WTC11 (cell line): Measurements from ENCODE around the gene C20orf204. TPM values are rescaled to one million over a fixed set of nuclear protein-coding genes. Genes with fewer than 3 reads are reported as not detected.

Source experiments
- ATAC-seq: fragments of 200-7000 bp; cut with Tn5 transposase; 2 replicates; pipeline ENCODE4 v1.10.0; 2021; ENCODE audit warnings: mild to moderate bottlenecking, moderate library complexity
- CTCF ChIA-PET: fragments of 300-600 bp; sonication (Branson Sonifier 250); formaldehyde crosslinking; loops from one replicate; lab custom pipeline; 2021; ENCODE audit warnings: antibody characterized with exemption; lab: Charles Lee
- POLR2A ChIA-PET: fragments of 350-600 bp; sonication (Branson Sonifier 250); formaldehyde crosslinking; loops from one replicate; lab custom pipeline; 2021; ENCODE audit warnings: antibody characterized with exemption; lab: Charles Lee
- DNase-seq: peaks from one replicate; pipeline ENCODE4 v3.0.0; 2021; ENCODE audit warnings: low spot score
- H3K27ac Mint-ChIP-seq: 2 replicates; pipeline ENCODE4 v1.8.0; 2021; ENCODE audit warnings: mixed read lengths
- H3K27me3 Mint-ChIP-seq: 2 replicates; pipeline ENCODE4 v1.8.0; 2021; ENCODE audit warnings: low read depth, mild to moderate bottlenecking, moderate library complexity, mixed read lengths
- H3K36me3 Mint-ChIP-seq: 2 replicates; pipeline ENCODE4 v1.8.0; 2021; ENCODE audit warnings: mixed read lengths
- H3K4me1 Mint-ChIP-seq: 2 replicates; pipeline ENCODE4 v1.8.0; 2022; ENCODE audit warnings: mixed read lengths
- H3K4me3 Mint-ChIP-seq: 2 replicates; pipeline ENCODE4 v1.8.0; 2021; ENCODE audit warnings: mild to moderate bottlenecking, moderate library complexity, mixed read lengths
- H3K9me3 Mint-ChIP-seq: 2 replicates; pipeline ENCODE4 v1.8.0; 2021; ENCODE audit warnings: mixed read lengths
- FOXK1 ChIP-seq: sonication (generic); formaldehyde crosslinking; IDR thresholded peaks from 2 replicates; pipeline ENCODE4 v1.8.0; 2022; ENCODE audit warnings: mild to moderate bottlenecking, moderate library complexity, missing genetic modification reagents
- FOXP1 ChIP-seq: sonication (generic); formaldehyde crosslinking; IDR thresholded peaks from 2 replicates; pipeline ENCODE4 v1.8.0; 2022; ENCODE audit warnings: missing genetic modification reagents, mild to moderate bottlenecking, moderate library complexity, borderline replicate concordance
- NR2C2 ChIP-seq: sonication (generic); formaldehyde crosslinking; IDR thresholded peaks from 2 replicates; pipeline ENCODE4 v1.8.0; 2022; ENCODE audit warnings: mild to moderate bottlenecking, missing genetic modification reagents
- ZNF317 ChIP-seq: sonication (generic); formaldehyde crosslinking; IDR thresholded peaks from 2 replicates; pipeline ENCODE4 v1.8.1; 2023; ENCODE audit warnings: low read depth, mild to moderate bottlenecking, moderate library complexity, missing genetic modification reagents, borderline replicate concordance
- ZNF423 ChIP-seq: fragments of 250-450 bp; sonication (Bioruptor Pico); IDR thresholded peaks from 2 replicates; pipeline ENCODE4 v2.1.2; 2022; ENCODE audit warnings: mild to moderate bottlenecking, moderate library complexity
- ZNF671 ChIP-seq: fragments of 250-450 bp; sonication (Bioruptor Pico); IDR thresholded peaks from 2 replicates; pipeline ENCODE4 v1.8.0; 2021; ENCODE audit warnings: mild to moderate bottlenecking
- total RNA-seq: library from RNA; stranded (reverse); gene quantifications from 3 replicates; pipeline ENCODE4 v1.2.3, GENCODE V29; 2021
- TF ChIP-seq, protein P1 (sequence below): sonication (generic); formaldehyde crosslinking; IDR thresholded peaks from 2 replicates; pipeline ENCODE4 v1.8.0; 2023; ENCODE audit warnings: missing genetic modification reagents
- TF ChIP-seq, protein P2 (sequence below): sonication (generic); formaldehyde crosslinking; IDR thresholded peaks from 2 replicates; pipeline ENCODE4 v1.8.1; 2022; ENCODE audit warnings: missing genetic modification reagents, borderline replicate concordance
- TF ChIP-seq, protein P3 (sequence below): sonication (generic); formaldehyde crosslinking; IDR thresholded peaks from 2 replicates; pipeline ENCODE4 v1.8.1; 2022; ENCODE audit warnings: mild to moderate bottlenecking, moderate library complexity, missing genetic modification reagents
- TF ChIP-seq, protein P4 (sequence below): sonication (generic); formaldehyde crosslinking; IDR thresholded peaks from 2 replicates; pipeline ENCODE4 v1.8.1; 2023; ENCODE audit warnings: mild to moderate bottlenecking, missing genetic modification reagents
- TF ChIP-seq, protein P5 (sequence below): fragments of 250-450 bp; sonication (Bioruptor Pico); IDR thresholded peaks from 2 replicates; pipeline ENCODE4 v1.9.0; 2021; ENCODE audit warnings: mild to moderate bottlenecking, borderline replicate concordance
- TF ChIP-seq, protein P6 (sequence below): sonication (generic); formaldehyde crosslinking; IDR thresholded peaks from 2 replicates; pipeline ENCODE4 v1.8.1; 2022; ENCODE audit warnings: low read depth, missing genetic modification reagents, borderline replicate concordance
- TF ChIP-seq, protein P7 (sequence below): fragments of 250-450 bp; sonication (Bioruptor Pico); IDR thresholded peaks from 2 replicates; pipeline ENCODE4 v1.9.0; 2021; ENCODE audit warnings: mild to moderate bottlenecking

C20orf204 gene
- total RNA-seq, 1 experiment from 2014 or later = 2.1 TPM

DNA sequence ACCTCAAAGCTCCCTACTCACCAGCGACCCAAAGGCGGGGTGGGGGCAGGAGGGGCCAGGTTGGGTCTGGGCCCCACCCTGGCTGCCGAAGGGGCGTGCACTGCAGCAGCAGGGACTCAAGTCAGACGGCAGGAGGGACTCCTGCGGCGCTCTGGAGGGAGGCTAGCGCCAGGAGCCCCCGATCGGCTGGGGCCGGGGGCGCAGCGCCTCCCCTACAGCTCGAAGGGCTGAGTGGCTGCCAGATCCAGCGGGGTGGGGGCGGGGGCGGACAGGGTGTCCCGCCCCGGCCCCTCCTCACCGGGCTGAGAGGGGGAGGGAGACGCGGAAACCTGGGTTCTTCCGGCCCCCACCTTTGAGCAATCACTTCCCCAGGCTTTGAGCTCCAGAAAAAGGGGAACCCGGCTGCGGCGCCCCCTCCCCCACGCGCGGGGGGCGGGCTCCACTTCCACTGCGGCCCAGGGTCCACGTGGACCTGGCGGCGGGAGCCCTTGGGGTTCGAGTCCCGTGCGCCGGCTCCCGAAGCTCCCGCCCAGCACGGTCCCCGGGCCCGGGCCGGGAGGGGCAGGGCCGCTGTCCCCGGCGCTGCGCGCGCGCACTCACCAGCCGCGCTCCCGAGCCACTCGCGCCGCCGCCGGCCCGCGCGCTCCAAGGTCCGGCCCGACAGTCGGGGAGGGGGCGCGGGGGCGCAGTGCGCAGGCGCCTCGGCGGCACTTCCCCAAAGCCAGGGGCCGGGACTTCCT lies 43.5 kb downstream of the C20orf204 start, which contains the start of gene RGS19 (continued):
- TF ChIP-seq, protein P1, sequence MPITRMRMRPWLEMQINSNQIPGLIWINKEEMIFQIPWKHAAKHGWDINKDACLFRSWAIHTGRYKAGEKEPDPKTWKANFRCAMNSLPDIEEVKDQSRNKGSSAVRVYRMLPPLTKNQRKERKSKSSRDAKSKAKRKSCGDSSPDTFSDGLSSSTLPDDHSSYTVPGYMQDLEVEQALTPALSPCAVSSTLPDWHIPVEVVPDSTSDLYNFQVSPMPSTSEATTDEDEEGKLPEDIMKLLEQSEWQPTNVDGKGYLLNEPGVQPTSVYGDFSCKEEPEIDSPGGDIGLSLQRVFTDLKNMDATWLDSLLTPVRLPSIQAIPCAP (CRISPR knock-in tag) = no peak
- TF ChIP-seq, protein P2, sequence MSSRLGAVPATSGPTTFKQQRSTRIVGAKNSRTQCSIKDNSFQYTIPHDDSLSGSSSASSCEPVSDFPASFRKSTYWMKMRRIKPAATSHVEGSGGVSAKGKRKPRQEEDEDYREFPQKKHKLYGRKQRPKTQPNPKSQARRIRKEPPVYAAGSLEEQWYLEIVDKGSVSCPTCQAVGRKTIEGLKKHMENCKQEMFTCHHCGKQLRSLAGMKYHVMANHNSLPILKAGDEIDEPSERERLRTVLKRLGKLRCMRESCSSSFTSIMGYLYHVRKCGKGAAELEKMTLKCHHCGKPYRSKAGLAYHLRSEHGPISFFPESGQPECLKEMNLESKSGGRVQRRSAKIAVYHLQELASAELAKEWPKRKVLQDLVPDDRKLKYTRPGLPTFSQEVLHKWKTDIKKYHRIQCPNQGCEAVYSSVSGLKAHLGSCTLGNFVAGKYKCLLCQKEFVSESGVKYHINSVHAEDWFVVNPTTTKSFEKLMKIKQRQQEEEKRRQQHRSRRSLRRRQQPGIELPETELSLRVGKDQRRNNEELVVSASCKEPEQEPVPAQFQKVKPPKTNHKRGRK = no peak
- TF ChIP-seq, protein P3, sequence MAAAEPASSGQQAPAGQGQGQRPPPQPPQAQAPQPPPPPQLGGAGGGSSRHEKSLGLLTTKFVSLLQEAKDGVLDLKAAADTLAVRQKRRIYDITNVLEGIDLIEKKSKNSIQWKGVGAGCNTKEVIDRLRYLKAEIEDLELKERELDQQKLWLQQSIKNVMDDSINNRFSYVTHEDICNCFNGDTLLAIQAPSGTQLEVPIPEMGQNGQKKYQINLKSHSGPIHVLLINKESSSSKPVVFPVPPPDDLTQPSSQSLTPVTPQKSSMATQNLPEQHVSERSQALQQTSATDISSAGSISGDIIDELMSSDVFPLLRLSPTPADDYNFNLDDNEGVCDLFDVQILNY (CRISPR knock-in tag) = 0 out of 2 replicates have a peak, but pooled peaks have one; percentile 46
- no peak for TF ChIP-seq ZNF671 (CRISPR knock-in tag)
- TF ChIP-seq, protein P4, sequence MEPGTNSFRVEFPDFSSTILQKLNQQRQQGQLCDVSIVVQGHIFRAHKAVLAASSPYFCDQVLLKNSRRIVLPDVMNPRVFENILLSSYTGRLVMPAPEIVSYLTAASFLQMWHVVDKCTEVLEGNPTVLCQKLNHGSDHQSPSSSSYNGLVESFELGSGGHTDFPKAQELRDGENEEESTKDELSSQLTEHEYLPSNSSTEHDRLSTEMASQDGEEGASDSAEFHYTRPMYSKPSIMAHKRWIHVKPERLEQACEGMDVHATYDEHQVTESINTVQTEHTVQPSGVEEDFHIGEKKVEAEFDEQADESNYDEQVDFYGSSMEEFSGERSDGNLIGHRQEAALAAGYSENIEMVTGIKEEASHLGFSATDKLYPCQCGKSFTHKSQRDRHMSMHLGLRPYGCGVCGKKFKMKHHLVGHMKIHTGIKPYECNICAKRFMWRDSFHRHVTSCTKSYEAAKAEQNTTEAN = no peak
- no peak for TF ChIP-seq NR2C2 (CRISPR knock-in tag)
- TF ChIP-seq FOXK1 (CRISPR knock-in tag) = no peak
- TF ChIP-seq ZNF317 (CRISPR knock-in tag) = 0 out of 2 replicates have a peak, but pooled peaks have one; percentile 19
- TF ChIP-seq, all 79 proteins: peak for 4

DNA sequence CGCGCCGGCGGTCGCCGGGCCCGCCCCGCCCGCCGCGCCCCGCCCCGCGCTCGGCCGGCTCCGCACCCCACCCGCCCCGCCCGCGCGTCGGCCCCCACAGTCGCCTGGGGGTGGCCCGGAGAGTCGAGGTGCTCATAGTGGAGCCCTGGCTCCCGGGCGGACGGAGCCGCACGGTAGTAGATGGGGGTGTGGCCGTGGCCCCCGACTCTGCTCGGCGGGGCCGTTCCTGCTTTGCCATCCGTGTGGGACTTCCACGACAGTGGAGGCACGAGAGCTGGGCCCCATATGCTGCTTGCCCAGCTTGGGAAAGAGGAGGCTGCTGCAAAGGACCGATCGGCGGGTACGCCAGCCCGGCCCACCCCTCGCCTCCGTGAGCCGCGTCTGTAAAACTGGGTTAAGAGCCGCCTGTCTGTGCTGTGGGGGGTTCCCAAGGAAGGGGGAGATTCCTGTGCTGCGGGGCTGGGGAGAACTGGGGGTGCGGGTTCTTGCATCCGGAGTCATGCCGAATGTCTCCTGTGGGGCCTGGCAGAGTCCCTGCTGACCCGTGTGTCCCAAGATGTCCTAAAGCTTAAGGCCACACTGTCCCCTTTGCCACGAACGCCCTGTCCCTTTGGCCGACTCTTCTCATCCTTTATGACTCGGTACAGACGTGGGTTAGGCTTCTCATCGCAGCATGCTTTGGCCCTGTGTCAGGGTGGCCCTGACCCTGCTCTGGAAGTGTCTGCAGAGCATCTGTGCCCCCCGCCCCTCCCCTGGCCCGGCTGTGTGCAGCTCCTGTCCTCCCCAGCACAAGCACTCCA lies 44.2 kb downstream of the C20orf204 start, which contains the start of gene OPRL1:
Gene OPRL1, plus strand, starts transcription at position 70 of the 800 bp plus-strand sequence. CDS start 12,639 bp downstream, outside the sequence.
- DNase-seq (no peak), ATAC-seq (0 out of 2 replicates have a peak, but pooled peaks have one; percentile 0)
- TF ChIP-seq, protein P3 (CRISPR knock-in tag) = 0 out of 2 replicates have a peak, but pooled peaks have one; percentile 5
- TF ChIP-seq, protein P5, sequence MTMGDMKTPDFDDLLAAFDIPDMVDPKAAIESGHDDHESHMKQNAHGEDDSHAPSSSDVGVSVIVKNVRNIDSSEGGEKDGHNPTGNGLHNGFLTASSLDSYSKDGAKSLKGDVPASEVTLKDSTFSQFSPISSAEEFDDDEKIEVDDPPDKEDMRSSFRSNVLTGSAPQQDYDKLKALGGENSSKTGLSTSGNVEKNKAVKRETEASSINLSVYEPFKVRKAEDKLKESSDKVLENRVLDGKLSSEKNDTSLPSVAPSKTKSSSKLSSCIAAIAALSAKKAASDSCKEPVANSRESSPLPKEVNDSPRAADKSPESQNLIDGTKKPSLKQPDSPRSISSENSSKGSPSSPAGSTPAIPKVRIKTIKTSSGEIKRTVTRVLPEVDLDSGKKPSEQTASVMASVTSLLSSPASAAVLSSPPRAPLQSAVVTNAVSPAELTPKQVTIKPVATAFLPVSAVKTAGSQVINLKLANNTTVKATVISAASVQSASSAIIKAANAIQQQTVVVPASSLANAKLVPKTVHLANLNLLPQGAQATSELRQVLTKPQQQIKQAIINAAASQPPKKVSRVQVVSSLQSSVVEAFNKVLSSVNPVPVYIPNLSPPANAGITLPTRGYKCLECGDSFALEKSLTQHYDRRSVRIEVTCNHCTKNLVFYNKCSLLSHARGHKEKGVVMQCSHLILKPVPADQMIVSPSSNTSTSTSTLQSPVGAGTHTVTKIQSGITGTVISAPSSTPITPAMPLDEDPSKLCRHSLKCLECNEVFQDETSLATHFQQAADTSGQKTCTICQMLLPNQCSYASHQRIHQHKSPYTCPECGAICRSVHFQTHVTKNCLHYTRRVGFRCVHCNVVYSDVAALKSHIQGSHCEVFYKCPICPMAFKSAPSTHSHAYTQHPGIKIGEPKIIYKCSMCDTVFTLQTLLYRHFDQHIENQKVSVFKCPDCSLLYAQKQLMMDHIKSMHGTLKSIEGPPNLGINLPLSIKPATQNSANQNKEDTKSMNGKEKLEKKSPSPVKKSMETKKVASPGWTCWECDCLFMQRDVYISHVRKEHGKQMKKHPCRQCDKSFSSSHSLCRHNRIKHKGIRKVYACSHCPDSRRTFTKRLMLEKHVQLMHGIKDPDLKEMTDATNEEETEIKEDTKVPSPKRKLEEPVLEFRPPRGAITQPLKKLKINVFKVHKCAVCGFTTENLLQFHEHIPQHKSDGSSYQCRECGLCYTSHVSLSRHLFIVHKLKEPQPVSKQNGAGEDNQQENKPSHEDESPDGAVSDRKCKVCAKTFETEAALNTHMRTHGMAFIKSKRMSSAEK (CRISPR knock-in tag) = no peak
- TF ChIP-seq, protein P6, sequence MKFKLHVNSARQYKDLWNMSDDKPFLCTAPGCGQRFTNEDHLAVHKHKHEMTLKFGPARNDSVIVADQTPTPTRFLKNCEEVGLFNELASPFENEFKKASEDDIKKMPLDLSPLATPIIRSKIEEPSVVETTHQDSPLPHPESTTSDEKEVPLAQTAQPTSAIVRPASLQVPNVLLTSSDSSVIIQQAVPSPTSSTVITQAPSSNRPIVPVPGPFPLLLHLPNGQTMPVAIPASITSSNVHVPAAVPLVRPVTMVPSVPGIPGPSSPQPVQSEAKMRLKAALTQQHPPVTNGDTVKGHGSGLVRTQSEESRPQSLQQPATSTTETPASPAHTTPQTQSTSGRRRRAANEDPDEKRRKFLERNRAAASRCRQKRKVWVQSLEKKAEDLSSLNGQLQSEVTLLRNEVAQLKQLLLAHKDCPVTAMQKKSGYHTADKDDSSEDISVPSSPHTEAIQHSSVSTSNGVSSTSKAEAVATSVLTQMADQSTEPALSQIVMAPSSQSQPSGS (CRISPR knock-in tag) = no peak
- TF ChIP-seq ZNF423 (CRISPR knock-in tag) (no peak), FOXP1 (CRISPR knock-in tag) (peak; percentile 5; the same call in 1 of the 2 replicates)
- TF ChIP-seq, protein P7, sequence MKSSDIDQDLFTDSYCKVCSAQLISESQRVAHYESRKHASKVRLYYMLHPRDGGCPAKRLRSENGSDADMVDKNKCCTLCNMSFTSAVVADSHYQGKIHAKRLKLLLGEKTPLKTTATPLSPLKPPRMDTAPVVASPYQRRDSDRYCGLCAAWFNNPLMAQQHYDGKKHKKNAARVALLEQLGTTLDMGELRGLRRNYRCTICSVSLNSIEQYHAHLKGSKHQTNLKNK (CRISPR knock-in tag) = no peak
- no peaks in the 10 kb centered on the region for H3K36me3 Mint-ChIP-seq
- H3K9me3 Mint-ChIP-seq = no peaks in the 10 kb centered on the region
- no peak within 1 kb of the TSS for H3K27ac Mint-ChIP-seq
- POLR2A ChIA-PET = interaction anchor here (1.0 to 1.1 kb wide), 2 partner anchors 14 to 584 kb away, joined by 3 to 4 read pairs; no protein-coding TSS in a partner anchor
- CTCF ChIA-PET = interaction anchor here (1.0 to 4.2 kb wide), 13 partner anchors 10 to 294 kb away, joined by 3 to 16 read pairs (median 8); partner anchors contain the start of genes PRPF6 and SAMD10
- peaks cover 30% of the 10 kb centered on the region for H3K4me1 Mint-ChIP-seq
- H3K4me3 Mint-ChIP-seq = peak within 1 kb of the TSS; percentile 80
- H3K27me3 Mint-ChIP-seq = peaks cover 42% of the 10 kb centered on the region
